ENCODE data around the gene CISH. TPM values are rescaled to one million over a fixed set of nuclear protein-coding genes. Genes with fewer than 3 reads are reported as not detected.

Gene CISH
- total RNA-seq, 1 donor from 2014 or later, result 6.1 TPM

DNA sequence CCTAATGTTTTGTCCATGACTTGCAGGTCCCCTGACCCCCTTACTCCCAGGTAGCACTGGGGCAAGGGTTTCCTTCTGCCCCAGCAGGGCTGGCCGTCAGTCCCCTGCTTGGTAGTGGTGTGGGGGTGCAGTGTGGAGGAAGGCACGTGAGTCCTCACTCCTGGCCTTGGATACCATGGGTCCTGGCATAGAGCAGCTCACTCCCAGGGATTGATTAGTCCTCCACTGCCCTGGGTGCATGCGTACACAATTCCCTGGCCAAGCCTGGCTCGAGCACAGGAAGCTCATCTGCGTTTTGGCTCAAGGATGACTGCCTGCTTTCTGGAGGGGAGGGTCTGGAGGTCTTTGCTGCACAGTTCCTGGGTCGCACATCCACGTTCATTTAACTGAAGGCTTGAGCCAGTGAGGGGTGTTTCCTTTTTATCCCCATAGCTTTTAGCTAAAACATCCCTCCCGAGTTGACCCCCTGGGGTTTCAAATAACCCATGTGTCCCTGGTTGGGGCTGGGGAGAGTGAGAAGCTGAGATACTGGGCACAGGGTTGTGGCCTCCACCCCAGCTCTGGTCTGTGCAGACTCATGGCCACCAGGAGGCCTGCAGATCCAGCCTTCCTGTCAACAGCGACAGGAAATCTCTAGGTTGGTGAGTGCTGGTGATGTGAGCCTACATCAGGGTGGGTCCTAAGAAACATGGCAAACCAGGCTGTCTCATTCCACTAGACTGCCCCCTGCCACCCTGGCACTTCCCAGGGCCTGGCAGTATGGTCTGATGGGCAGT lies 30.7 kb downstream of the CISH start:
- TF ChIP-seq, protein P1, sequence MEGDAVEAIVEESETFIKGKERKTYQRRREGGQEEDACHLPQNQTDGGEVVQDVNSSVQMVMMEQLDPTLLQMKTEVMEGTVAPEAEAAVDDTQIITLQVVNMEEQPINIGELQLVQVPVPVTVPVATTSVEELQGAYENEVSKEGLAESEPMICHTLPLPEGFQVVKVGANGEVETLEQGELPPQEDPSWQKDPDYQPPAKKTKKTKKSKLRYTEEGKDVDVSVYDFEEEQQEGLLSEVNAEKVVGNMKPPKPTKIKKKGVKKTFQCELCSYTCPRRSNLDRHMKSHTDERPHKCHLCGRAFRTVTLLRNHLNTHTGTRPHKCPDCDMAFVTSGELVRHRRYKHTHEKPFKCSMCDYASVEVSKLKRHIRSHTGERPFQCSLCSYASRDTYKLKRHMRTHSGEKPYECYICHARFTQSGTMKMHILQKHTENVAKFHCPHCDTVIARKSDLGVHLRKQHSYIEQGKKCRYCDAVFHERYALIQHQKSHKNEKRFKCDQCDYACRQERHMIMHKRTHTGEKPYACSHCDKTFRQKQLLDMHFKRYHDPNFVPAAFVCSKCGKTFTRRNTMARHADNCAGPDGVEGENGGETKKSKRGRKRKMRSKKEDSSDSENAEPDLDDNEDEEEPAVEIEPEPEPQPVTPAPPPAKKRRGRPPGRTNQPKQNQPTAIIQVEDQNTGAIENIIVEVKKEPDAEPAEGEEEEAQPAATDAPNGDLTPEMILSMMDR (IDR thresholded peaks at IDR 0.05), result no peak
- no peaks in the 10 kb centered on the region for H3K27me3 ChIP-seq
- H3K27ac ChIP-seq, result peak overlapping the region in 1 of 2 donors; percentile 51
- no peaks in the 10 kb centered on the region for H3K9me3 ChIP-seq
- intact Hi-C loops (cut with DNase I), result no loop called here
- H3K36me3 ChIP-seq, result peaks cover 9 to 46% of the 10 kb centered on the region in 2 donors
- H3K4me1 ChIP-seq, result peaks cover 0 to 10% of the 10 kb centered on the region in 2 donors
- no peak for DNase-seq (ENCODE audit: low spot score in 2 of 2)
- H3K4me3 ChIP-seq, result no peak overlapping the region

DNA sequence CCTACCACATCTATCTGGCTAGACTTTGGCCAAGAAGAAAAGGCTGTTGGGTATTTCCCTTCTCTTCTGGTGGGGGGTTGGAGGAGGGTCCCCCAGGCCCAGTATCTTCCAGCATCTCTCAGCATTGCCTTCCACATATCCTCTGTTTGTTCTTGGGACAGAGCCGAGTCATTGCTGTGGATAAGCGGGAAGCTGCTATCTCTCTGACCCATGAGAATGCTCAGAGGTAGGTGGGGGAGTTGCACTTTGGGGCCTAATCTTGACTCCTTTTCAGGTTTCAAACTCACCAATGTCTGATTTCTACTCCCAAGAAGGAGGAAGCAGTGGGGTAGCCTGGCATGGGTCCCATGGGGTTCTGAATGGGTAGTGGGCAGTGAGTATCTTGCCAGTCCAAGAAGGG lies 34.2 kb downstream of the CISH start:
- H3K36me3 ChIP-seq, result peaks cover 9 to 47% of the 10 kb centered on the region in 2 donors
- H3K27me3 ChIP-seq, result no peaks in the 10 kb centered on the region
- TF ChIP-seq, protein P1 (IDR thresholded peaks at IDR 0.05), result no peak
- no peaks in the 10 kb centered on the region for H3K9me3 ChIP-seq
- H3K4me1 ChIP-seq, result peaks cover 0 to 7% of the 10 kb centered on the region in 2 donors
- H3K27ac ChIP-seq, result no peak overlapping the region
- intact Hi-C loops (cut with DNase I), result no loop called here
- H3K4me3 ChIP-seq, result no peak overlapping the region
- no peak for DNase-seq (ENCODE audit: low spot score in 2 of 2)

DNA sequence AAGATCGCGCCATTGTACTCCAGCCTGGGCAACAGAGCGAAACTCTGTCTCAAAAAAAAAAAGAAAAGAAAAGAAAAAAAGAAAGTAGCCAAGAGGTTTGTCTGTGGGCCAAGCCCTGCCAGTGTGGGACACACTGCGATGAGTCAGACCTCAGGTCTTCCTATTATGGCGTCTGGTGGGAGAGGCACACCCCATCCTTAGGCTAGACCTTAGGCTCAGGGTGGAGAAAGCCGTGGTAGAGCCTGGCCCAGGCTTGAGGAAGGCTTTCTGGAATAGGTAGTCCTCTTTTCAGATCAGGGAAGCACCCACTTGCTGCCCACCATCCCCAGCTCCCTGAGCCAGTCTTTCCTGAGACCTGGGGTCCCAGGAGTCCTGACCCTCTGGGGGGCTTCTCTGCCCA lies 36.2 kb downstream of the CISH start:
- Histone ChIP-seq H3K27ac (no peak overlapping the region), H3K4me1 (peaks cover 0 to 4% of the 10 kb centered on the region in 2 donors), H3K27me3 (no peaks in the 10 kb centered on the region), H3K9me3 (no peaks in the 10 kb centered on the region), H3K4me3 (no peak overlapping the region), H3K36me3 (peaks cover 9 to 43% of the 10 kb centered on the region in 2 donors)
- TF ChIP-seq, protein P1 (IDR thresholded peaks at IDR 0.05), result no peak
- intact Hi-C loops (cut with DNase I), result no loop called here
- DNase-seq (ENCODE audit: low spot score in 2 of 2), result no peak

DNA sequence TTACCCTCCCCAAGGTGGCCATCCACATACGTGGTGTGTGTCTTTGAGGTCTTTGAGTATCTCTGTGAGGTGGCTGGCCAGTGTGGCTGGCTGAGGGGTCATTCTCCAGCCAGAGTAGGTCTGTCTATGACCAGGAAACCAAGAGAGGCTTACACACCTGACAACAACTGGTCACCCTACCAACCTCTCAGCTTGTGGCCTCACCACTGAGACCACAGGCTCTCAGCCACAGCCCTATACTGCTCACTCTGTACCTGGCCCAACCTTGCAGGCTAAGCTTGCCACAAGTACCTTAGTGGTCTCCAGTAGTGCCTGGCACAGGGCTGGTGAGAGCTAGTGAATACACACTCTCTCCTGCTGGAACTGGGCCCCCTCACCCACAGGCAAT lies 37.1 kb downstream of the CISH start:
- Histone ChIP-seq H3K36me3 (peaks cover 9 to 35% of the 10 kb centered on the region in 2 donors), H3K27ac (no peak overlapping the region), H3K4me1 (peaks cover 0 to 11% of the 10 kb centered on the region in 2 donors), H3K4me3 (no peak overlapping the region), H3K9me3 (no peaks in the 10 kb centered on the region), H3K27me3 (no peaks in the 10 kb centered on the region)
- intact Hi-C loops (cut with DNase I), result no loop called here
- TF ChIP-seq, protein P1 (IDR thresholded peaks at IDR 0.05), result no peak
- no peak for DNase-seq (ENCODE audit: low spot score in 2 of 2)

DNA sequence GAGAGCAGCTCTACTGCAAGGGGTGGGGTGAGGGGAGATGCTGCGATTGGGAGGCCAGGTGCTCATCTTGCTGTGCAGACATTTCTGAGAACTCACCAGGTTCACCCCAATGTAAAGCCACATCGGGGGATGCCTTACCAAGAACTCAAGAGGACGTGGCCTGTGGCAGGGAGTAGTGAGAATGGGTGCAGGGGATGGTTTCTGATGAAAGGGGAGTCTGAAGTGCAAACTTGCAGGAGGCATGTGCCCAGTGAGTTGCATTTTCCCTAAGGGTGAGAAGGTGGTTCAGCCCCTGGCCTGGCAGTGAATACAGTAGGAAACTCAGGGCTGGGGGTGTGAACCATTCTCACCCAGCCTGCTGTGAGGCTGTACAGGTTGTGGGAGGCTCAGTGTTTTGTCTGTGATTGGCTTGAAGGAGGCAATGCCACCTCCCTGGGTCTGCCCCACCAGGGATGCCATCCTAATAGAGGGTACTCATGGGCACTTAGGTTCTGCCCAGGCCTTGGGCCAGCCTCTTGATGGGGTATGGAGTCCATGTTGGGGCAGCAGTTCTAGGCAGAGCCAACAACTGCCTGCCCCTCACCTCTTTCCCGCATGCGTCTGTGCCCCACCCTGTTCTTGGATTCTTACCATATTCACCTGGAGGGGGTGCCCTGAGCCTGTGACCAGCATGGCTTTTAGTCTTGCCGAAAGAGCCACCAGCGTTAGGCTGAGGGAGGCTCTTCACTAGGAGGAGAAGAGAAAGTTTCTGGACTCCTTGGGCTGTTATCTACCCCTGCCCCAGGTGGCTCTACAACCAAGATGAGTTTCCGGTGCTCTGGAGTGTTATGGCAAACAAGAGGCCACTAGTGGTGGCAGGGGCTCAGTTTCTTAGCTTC lies 37.8 kb downstream of the CISH start:
- Histone ChIP-seq H3K4me3 (no peak overlapping the region), H3K4me1 (peaks cover 0 to 11% of the 10 kb centered on the region in 2 donors), H3K27ac (no peak overlapping the region), H3K9me3 (no peaks in the 10 kb centered on the region), H3K27me3 (no peaks in the 10 kb centered on the region), H3K36me3 (peaks cover 9 to 29% of the 10 kb centered on the region in 2 donors)
- no peak for DNase-seq (ENCODE audit: low spot score in 2 of 2)
- TF ChIP-seq, protein P1 (IDR thresholded peaks at IDR 0.05), result no peak
- intact Hi-C loops (cut with DNase I), result no loop called here
